HEK293T (cell line): ENCODE results near the gene LMX1A.
A peak's percentile ranks its signal among the peaks of the same experiment; 100 is the strongest.

ENCODE experiments used
- CTCF ChIA-PET: fragments of 350-600 bp; formaldehyde crosslinking; extraction: SDS; loops from one replicate; lab custom pipeline; 2021; ENCODE audit warnings: antibody characterized with exemption, inconsistent platforms; lab: Yijun Ruan, JAX
- POLR2A ChIA-PET: fragments of 350-600 bp; formaldehyde crosslinking; extraction: SDS; loops from one replicate; lab custom pipeline; 2020; ENCODE audit warnings: antibody characterized with exemption, inconsistent platforms; lab: Yijun Ruan, JAX
- DNase-seq: peaks from one replicate; pipeline ENCODE4 v3.0.0; 2012; ENCODE audit warnings: mixed read lengths; ENCODE audit errors: extremely low spot score
- ARNT ChIP-seq: fragments of 450-650 bp; IDR thresholded peaks from 2 replicates; pipeline ENCODE4 v1.6.1; 2017; ENCODE audit warnings: mild to moderate bottlenecking
- BHLHE40 ChIP-seq: fragments of 450-650 bp; IDR thresholded peaks from 2 replicates; pipeline ENCODE4 v1.6.1; 2016; ENCODE audit warnings: mild to moderate bottlenecking, moderate library complexity, borderline replicate concordance
- CTBP1 ChIP-seq: fragments of 450-650 bp; IDR thresholded peaks from 2 replicates; pipeline ENCODE4 v1.6.1; 2016; ENCODE audit warnings: borderline replicate concordance
- ELF4 ChIP-seq: fragments of 450-650 bp; IDR thresholded peaks from 2 replicates; pipeline ENCODE4 v1.6.1; 2017; ENCODE audit warnings: antibody characterized with exemption
- FOXA1 ChIP-seq: fragments of 450-650 bp; IDR thresholded peaks from 2 replicates; pipeline ENCODE4 v1.6.1; 2016; ENCODE audit warnings: mild to moderate bottlenecking
- FOXK2 ChIP-seq: fragments of 450-650 bp; IDR thresholded peaks from 2 replicates; pipeline ENCODE4 v1.6.1; 2016; ENCODE audit warnings: mild to moderate bottlenecking
- FOXM1 ChIP-seq: fragments of 450-650 bp; IDR thresholded peaks from 2 replicates; pipeline ENCODE4 v1.6.1; 2017; ENCODE audit warnings: mild to moderate bottlenecking, borderline replicate concordance
- HDGF ChIP-seq: fragments of 450-650 bp; IDR thresholded peaks from 2 replicates; pipeline ENCODE4 v1.6.1; 2017; ENCODE audit warnings: antibody characterized with exemption, borderline replicate concordance
- L3MBTL2 ChIP-seq: fragments of 450-650 bp; conservative IDR thresholded peaks from 2 replicates; pipeline ENCODE4 v1.6.1; 2016; ENCODE audit warnings: mild to moderate bottlenecking
- LEF1 ChIP-seq: fragments of 450-650 bp; IDR thresholded peaks from 2 replicates; pipeline ENCODE4 v1.6.1; 2017; ENCODE audit warnings: mild to moderate bottlenecking, borderline replicate concordance
- NFRKB ChIP-seq: fragments of 450-650 bp; IDR thresholded peaks from 2 replicates; pipeline ENCODE4 v1.6.1; 2016; ENCODE audit warnings: mild to moderate bottlenecking, moderate library complexity
- PKNOX1 ChIP-seq: fragments of 450-650 bp; IDR thresholded peaks from 2 replicates; pipeline ENCODE4 v1.6.1; 2016
- SP1 ChIP-seq: fragments of 450-650 bp; IDR thresholded peaks from 2 replicates; pipeline ENCODE4 v1.6.1; 2017
- SUZ12 ChIP-seq: fragments of 450-650 bp; IDR thresholded peaks from 2 replicates; pipeline ENCODE4 v1.6.1; 2016; ENCODE audit warnings: mild to moderate bottlenecking
- TARDBP ChIP-seq: fragments of 450-650 bp; IDR thresholded peaks from 2 replicates; pipeline ENCODE4 v1.6.1; 2016
- ZNF384 ChIP-seq: fragments of 450-650 bp; IDR thresholded peaks from 2 replicates; pipeline ENCODE4 v1.6.1; 2016

Gene LMX1A

GRCh38 chr1:165355977-165356811, at the start of gene LMX1A:
Gene LMX1A (minus strand): TSS chr1:165356715. CDS start chr1:165355559, 1,156 bp downstream.
- ChIA-PET CTCF (no interaction called here), POLR2A (no interaction called here)
- DNase-seq, result no peak
- no peak for TF ChIP-seq PKNOX1

- ChIA-PET CTCF (interaction anchor here (1.5 kb wide), 1 partner anchor 190 kb away, joined by 3 read pairs; no protein-coding TSS in a partner anchor), POLR2A (no interaction called here)
- peak; percentile 73 for DNase-seq
- TF ChIP-seq SUZ12 (no peak), PKNOX1 (no peak), SP1 (no peak), ELF4 (no peak), FOXA1 (no peak), HDGF (no peak), LEF1 (no peak), ZNF384 (no peak), NFRKB (no peak), ARNT (no peak), FOXM1 (no peak), CTBP1 (no peak), L3MBTL2 (no peak), FOXK2 (no peak), TARDBP (no peak), BHLHE40 (no peak)
These were observed 47.4 kb upstream of the LMX1A start for GRCh38 chr1:165403835-165404482.

- DNase-seq, result no peak
- ChIA-PET POLR2A (no interaction called here), CTCF (no interaction called here)
- TF ChIP-seq L3MBTL2 (no peak), FOXK2 (no peak), BHLHE40 (no peak), SP1 (no peak), ZNF384 (no peak), NFRKB (no peak), ELF4 (no peak), LEF1 (no peak), SUZ12 (no peak), HDGF (no peak), FOXM1 (no peak), FOXA1 (no peak), CTBP1 (no peak), PKNOX1 (no peak), TARDBP (no peak), ARNT (no peak)
These were observed 46.1 kb upstream of the LMX1A start for GRCh38 chr1:165402517-165403111.

GRCh38 chr1:165397944-165398343, 41.4 kb upstream of the LMX1A start:
- no peak for TF ChIP-seq SUZ12
- no peak for TF ChIP-seq FOXK2
- no peak for TF ChIP-seq L3MBTL2
- no peak for TF ChIP-seq ELF4
- no peak for TF ChIP-seq SP1
- no peak for TF ChIP-seq FOXA1
- TF ChIP-seq TARDBP, result no peak
- TF ChIP-seq HDGF, result no peak
- no peak for TF ChIP-seq BHLHE40
- TF ChIP-seq FOXM1, result no peak
- TF ChIP-seq LEF1, result no peak
- no peak for TF ChIP-seq CTBP1
- TF ChIP-seq NFRKB, result no peak
- TF ChIP-seq PKNOX1, result no peak
- POLR2A ChIA-PET, result no interaction called here
- no peak for DNase-seq
- CTCF ChIA-PET, result no interaction called here

- DNase-seq, result no peak
- ChIA-PET CTCF (interaction anchor here (0.5 kb wide), 1 partner anchor 1708 kb away, joined by 3 read pairs; no protein-coding TSS in a partner anchor), POLR2A (no interaction called here)
- TF ChIP-seq ZNF384, result no peak
- TF ChIP-seq HDGF, result no peak
- no peak for TF ChIP-seq LEF1
- no peak for TF ChIP-seq L3MBTL2
- no peak for TF ChIP-seq PKNOX1
- TF ChIP-seq BHLHE40, result no peak
- no peak for TF ChIP-seq TARDBP
- no peak for TF ChIP-seq SUZ12
- TF ChIP-seq FOXK2, result no peak
- TF ChIP-seq NFRKB, result no peak
- no peak for TF ChIP-seq FOXM1
- TF ChIP-seq CTBP1, result no peak
- TF ChIP-seq FOXA1, result no peak
These were observed 39.4 kb upstream of the LMX1A start for GRCh38 chr1:165395901-165396300.
